HL-60 (cell line): Measurements from ENCODE around the gene CALR3.
A peak's percentile ranks its signal among the peaks of the same experiment; 100 is the strongest.

Experiments
- DNase-seq, 2 experiments: peaks; one replicate each; pipeline ENCODE4 v3.0.0-alpha.2; 2010 to 2020; ENCODE audit warnings: low read depth in 1 of 2, low spot score in 1 of 2
- H3K27ac ChIP-seq: fragments of 250-450 bp; sonication (Bioruptor Pico); replicated peaks from 2 replicates; pipeline ENCODE4 v1.5.1; 2020; ENCODE audit warnings: mild to moderate bottlenecking, moderate library complexity
- H3K27me3 ChIP-seq: fragments of 250-450 bp; sonication (Bioruptor Pico); 2 replicates; pipeline ENCODE4 v1.5.1; 2021; ENCODE audit warnings: mild to moderate bottlenecking, moderate library complexity; ENCODE audit not compliant: insufficient read depth, poor library complexity, severe bottlenecking
- H3K4me3 ChIP-seq: replicated peaks from 2 replicates; pipeline ENCODE4 v1.5.1; 2011; ENCODE audit warnings: mild to moderate bottlenecking, control low read depth, low read length; ENCODE audit not compliant: insufficient read depth
- CTCF ChIP-seq: IDR thresholded peaks from one replicate; pipeline ENCODE4 v1.5.1; 2011; ENCODE audit warnings: low read length, control low read depth, inconsistent platforms; ENCODE audit not compliant: insufficient read depth
- GABPA ChIP-seq: IDR thresholded peaks from 2 replicates; pipeline ENCODE4 v1.6.1; 2012; ENCODE audit warnings: low read depth
- POLR2AphosphoS5 ChIP-seq: IDR thresholded peaks from 2 replicates; pipeline ENCODE4 v1.6.1; 2012; ENCODE audit warnings: low read depth
- REST ChIP-seq: IDR thresholded peaks from 2 replicates; pipeline ENCODE4 v1.6.1; 2012; ENCODE audit warnings: low read depth; ENCODE audit not compliant: insufficient replicate concordance
- SPI1 ChIP-seq: IDR thresholded peaks from 2 replicates; pipeline ENCODE4 v1.6.1; 2012; ENCODE audit warnings: low read depth, mild to moderate bottlenecking, borderline replicate concordance

The CALR3 gene

GRCh38 chr19:16446108-16446723, 49.8 kb downstream of the CALR3 start:
- DNase-seq = peak in 1 of 2 experiments; percentile 24
- H3K27me3 ChIP-seq = no peaks in the 10 kb centered on the region
- TF ChIP-seq POLR2AphosphoS5 (no peak), GABPA (no peak), CTCF (no peak), SPI1 (no peak), REST (no peak)
- no peak overlapping the region for H3K4me3 ChIP-seq
- peak overlapping the region; percentile 81 for H3K27ac ChIP-seq

DNA sequence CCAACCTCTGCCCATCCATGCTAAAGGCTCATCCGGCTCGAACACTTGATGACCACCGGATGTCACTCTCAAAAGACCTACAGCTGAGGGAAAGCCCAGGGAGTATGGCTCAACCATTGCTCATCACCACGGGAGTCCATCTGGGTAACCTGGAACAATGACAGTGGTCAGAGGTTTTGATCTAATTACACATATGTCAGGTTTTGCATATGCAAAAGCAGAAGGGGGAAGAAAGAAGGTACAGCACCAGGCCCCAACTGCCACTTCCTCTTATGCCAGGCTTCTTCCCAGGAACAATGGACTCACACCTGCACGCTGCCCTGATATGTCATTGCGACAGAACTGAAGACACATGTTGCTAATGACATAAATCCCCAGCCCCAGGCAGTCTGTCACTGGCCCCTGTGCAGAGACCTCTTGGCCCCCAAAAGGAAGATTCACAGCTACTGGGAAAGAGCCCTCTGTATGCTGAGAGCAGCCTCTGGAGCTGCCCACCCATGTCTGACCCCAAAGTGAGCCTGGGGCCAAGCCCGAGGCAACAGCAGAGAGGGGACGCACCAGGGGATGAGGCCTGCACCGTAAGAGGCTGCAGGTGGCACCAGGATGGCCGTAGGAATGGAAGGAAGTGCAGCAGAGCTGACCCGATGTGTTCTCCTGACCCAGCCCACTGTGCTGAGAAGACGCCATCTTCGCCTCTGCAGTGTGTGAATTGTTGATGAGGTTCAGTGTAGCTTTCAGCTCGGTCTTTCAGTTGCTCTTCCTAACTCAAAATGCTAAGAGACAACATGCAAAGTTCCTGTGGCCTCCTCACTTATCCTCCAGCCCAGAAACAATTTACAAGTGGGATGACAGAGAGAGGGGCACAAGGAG, 50.5 kb downstream of the CALR3 start:
- peak; percentile 76 for TF ChIP-seq POLR2AphosphoS5
- peak; percentile 98 for TF ChIP-seq SPI1
- no peak for TF ChIP-seq CTCF
- peak; percentile 86 for TF ChIP-seq GABPA
- no peak for TF ChIP-seq REST
- DNase-seq = peak; percentile 65 to 91
- peak overlapping the region; percentile 81 for H3K27ac ChIP-seq
- no peaks in the 10 kb centered on the region for H3K27me3 ChIP-seq
- H3K4me3 ChIP-seq = no peak overlapping the region

DNA sequence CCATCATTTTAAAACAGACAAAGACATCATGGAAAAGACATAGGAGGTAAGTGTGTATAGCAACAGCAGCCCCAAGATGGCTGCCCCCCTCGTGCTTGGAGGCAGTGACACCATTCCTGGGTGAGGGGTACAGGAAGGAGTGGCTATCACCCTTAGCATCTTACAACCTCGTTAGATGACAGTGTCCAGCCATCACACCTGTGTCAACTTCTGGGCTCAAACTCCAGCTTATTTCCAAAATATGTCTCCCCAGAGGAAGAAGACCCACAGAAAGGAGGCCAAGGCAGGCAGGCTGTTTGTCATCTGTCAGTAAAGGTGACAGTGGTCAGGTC, 51.7 kb downstream of the CALR3 start:
- TF ChIP-seq POLR2AphosphoS5 = no peak
- TF ChIP-seq SPI1 = no peak
- no peak for TF ChIP-seq REST
- TF ChIP-seq GABPA = no peak
- no peak for TF ChIP-seq CTCF
- DNase-seq = no peak
- H3K27me3 ChIP-seq = no peaks in the 10 kb centered on the region
- peak overlapping the region; percentile 81; the same call in 1 of the 2 replicates for H3K27ac ChIP-seq
- no peak overlapping the region for H3K4me3 ChIP-seq
